Measurements from ENCODE around the gene WBP1. TPM values are rescaled to one million over a fixed set of nuclear protein-coding genes. Genes with fewer than 3 reads are reported as not detected.
A peak's percentile ranks its signal among the peaks of the same experiment; 100 is the strongest.
"Not testable (repeated sequence)": the region's sequence is repeated elsewhere in the genome, so short reads cannot be mapped to it uniquely, and the experiment has no call there.

WBP1 gene
- 68.6 TPM for total RNA-seq

GRCh38 chr2:74458132-74458937 lies at the start of gene WBP1:
Gene WBP1, plus strand, starts transcription at chr2:74458438. Its CDS starts 165 bp downstream, at chr2:74458603.
- ATAC-seq (peak; percentile 97), DNase-seq (ENCODE audit: low spot score) (peak; percentile 99)
- intact Hi-C loops (cut with DNase I): no loop called here

- intact Hi-C loops (cut with DNase I): no loop called here
- no peak for DNase-seq (ENCODE audit: low spot score)
- ATAC-seq: peak; percentile 2
Observed at GRCh38 chr2:74413001-74413698, 45.1 kb upstream of the WBP1 start.

GRCh38 chr2:74414441-74414840 lies 43.8 kb upstream of the WBP1 start:
- intact Hi-C loops (cut with DNase I): no loop called here
- peak; percentile 55 for ATAC-seq
- DNase-seq (ENCODE audit: low spot score): peak; percentile 63

- DNase-seq (ENCODE audit: low spot score): peak; percentile 80
- ATAC-seq: peak; percentile 85
- intact Hi-C loops (cut with DNase I): no loop called here
Observed at GRCh38 chr2:74414881-74415761, 43.1 kb upstream of the WBP1 start.

- DNase-seq (ENCODE audit: low spot score) (no peak), ATAC-seq (peak; percentile 28)
- intact Hi-C loops (cut with DNase I): no loop called here
Observed at GRCh38 chr2:74415762-74416395, 42.4 kb upstream of the WBP1 start.

- no peak for DNase-seq (ENCODE audit: low spot score)
- intact Hi-C loops (cut with DNase I): no loop called here
- ATAC-seq: no peak
Observed at GRCh38 chr2:74416778-74417177, 41.5 kb upstream of the WBP1 start.

- no peak for DNase-seq (ENCODE audit: low spot score)
- no peak for ATAC-seq
- intact Hi-C loops (cut with DNase I): no loop called here
Observed at GRCh38 chr2:74417197-74417596, 41.0 kb upstream of the WBP1 start.

- intact Hi-C loops (cut with DNase I): no loop called here
- no peak for ATAC-seq
- no peak for DNase-seq (ENCODE audit: low spot score)
Observed at GRCh38 chr2:74417763-74418162, 40.5 kb upstream of the WBP1 start.

- no peak for DNase-seq (ENCODE audit: low spot score)
- intact Hi-C loops (cut with DNase I): no loop called here
- no peak for ATAC-seq
Observed at GRCh38 chr2:74418312-74418711, 39.9 kb upstream of the WBP1 start.

GRCh38 chr2:74419345-74419744 lies 38.9 kb upstream of the WBP1 start:
- intact Hi-C loops (cut with DNase I): no loop called here
- DNase-seq (ENCODE audit: low spot score): no peak
- ATAC-seq: no peak

- intact Hi-C loops (cut with DNase I): no loop called here
- no peak for ATAC-seq
- DNase-seq (ENCODE audit: low spot score): no peak
Observed at GRCh38 chr2:74420006-74420405, 38.2 kb upstream of the WBP1 start.

GRCh38 chr2:74420443-74421103 lies 37.7 kb upstream of the WBP1 start:
- DNase-seq (ENCODE audit: low spot score); intact Hi-C loops (cut with DNase I); ATAC-seq: not testable (repeated sequence)

GRCh38 chr2:74421221-74421870 lies 36.9 kb upstream of the WBP1 start, which contains the start of the genes C2orf81 and WDR54:
Gene C2orf81, minus strand, starts transcription at chr2:74421619. Its CDS starts 59 bp downstream, at chr2:74421560.
Gene WDR54, plus strand, starts transcription at chr2:74421730. Its CDS starts 424 bp downstream, at chr2:74422154.
- intact Hi-C loops (cut with DNase I): no loop called here
- peak; percentile 94 for ATAC-seq
- DNase-seq (ENCODE audit: low spot score): peak; percentile 89

GRCh38 chr2:74423231-74424095 lies 34.8 kb upstream of the WBP1 start:
- intact Hi-C loops (cut with DNase I): no loop called here
- no peak for ATAC-seq
- DNase-seq (ENCODE audit: low spot score): no peak

GRCh38 chr2:74424139-74424992 lies 33.9 kb upstream of the WBP1 start:
- DNase-seq (ENCODE audit: low spot score) (no peak), ATAC-seq (no peak)
- intact Hi-C loops (cut with DNase I): no loop called here

GRCh38 chr2:74424995-74425406 lies 33.2 kb upstream of the WBP1 start:
- no peak for DNase-seq (ENCODE audit: low spot score)
- ATAC-seq: no peak
- intact Hi-C loops (cut with DNase I): no loop called here

Measured in sciatic nerve (tissue), 2 donors.